GOT3 (cell line): ENCODE measurements around the gene MCFD2.
"Not testable (repeated sequence)": the region's sequence is repeated elsewhere in the genome, so short reads cannot be mapped to it uniquely, and the experiment has no call there.

Source experiments
- DNase-seq: peaks from one replicate; lab custom pipeline; 2025; ENCODE audit warnings: mixed read lengths; lab: John Stamatoyannopoulos, UW

MCFD2 gene

GRCh38 chr2:46937471-46937901, 21.9 kb upstream of the MCFD2 start:
- DNase-seq = no peak

- DNase-seq = no peak
These were observed 21.0 kb upstream of the MCFD2 start for GRCh38 chr2:46936566-46936965.

GRCh38 chr2:46935071-46935470, 19.5 kb upstream of the MCFD2 start:
- no peak for DNase-seq

- DNase-seq = no peak
These were observed 14.0 kb upstream of the MCFD2 start for GRCh38 chr2:46929612-46930011.

- DNase-seq = no peak
These were observed 11.3 kb upstream of the MCFD2 start for GRCh38 chr2:46926863-46927262.

- no peak for DNase-seq
These were observed 10.1 kb upstream of the MCFD2 start for GRCh38 chr2:46925474-46926351.

GRCh38 chr2:46924608-46925007, 9.0 kb upstream of the MCFD2 start:
- DNase-seq = no peak

- no peak for DNase-seq
These were observed 8.4 kb upstream of the MCFD2 start for GRCh38 chr2:46924038-46924437.

- no peak for DNase-seq
These were observed 7.5 kb upstream of the MCFD2 start for GRCh38 chr2:46923041-46923528.

- DNase-seq = no peak
These were observed 7.0 kb upstream of the MCFD2 start for GRCh38 chr2:46922606-46923005.

- DNase-seq = no peak
These were observed 6.3 kb upstream of the MCFD2 start for GRCh38 chr2:46921676-46922448.

- DNase-seq = no peak
These were observed 2.0 kb upstream of the MCFD2 start for GRCh38 chr2:46917628-46918027.

- peak; percentile 65 for DNase-seq
These were observed 415 bp upstream of the MCFD2 start for GRCh38 chr2:46915811-46916630.

- DNase-seq = no peak
These were observed 902 bp downstream of the MCFD2 start for GRCh38 chr2:46914578-46915230.

- no peak for DNase-seq
These were observed 1.9 kb downstream of the MCFD2 start for GRCh38 chr2:46913471-46914381.

- no peak for DNase-seq
These were observed 5.7 kb downstream of the MCFD2 start for GRCh38 chr2:46909771-46910419.

GRCh38 chr2:46909150-46909549, 6.5 kb downstream of the MCFD2 start:
- DNase-seq = no peak

GRCh38 chr2:46904908-46905678, 10.5 kb downstream of the MCFD2 start:
- DNase-seq = not testable (repeated sequence)

- not testable (repeated sequence) for DNase-seq
These were observed 12.6 kb downstream of the MCFD2 start for GRCh38 chr2:46902980-46903379.
